A172 (cell line): Measurements from ENCODE around the gene KSR2. TPM values are rescaled to one million over a fixed set of nuclear protein-coding genes. Genes with fewer than 3 reads are reported as not detected.
"Not testable (repeated sequence)": the region's sequence is repeated elsewhere in the genome, so short reads cannot be mapped to it uniquely, and the experiment has no call there.

Experiments
- DNase-seq: peaks from one replicate; pipeline ENCODE4 v3.0.0-alpha.2; 2015; ENCODE audit warnings: low spot score
- total RNA-seq: library from RNA; depleted of rRNA; stranded (reverse); fragments of >200 nt; shearing (Covaris generic); gene quantifications from 2 replicates; pipeline ENCODE4 v1.2.3, GENCODE V29; 2014

KSR2 gene
- total RNA-seq, 1 experiment from 2014 or later: 0.10 TPM

GRCh38 chr12:117821480-117822175 lies 147.2 kb downstream of the KSR2 start:
- no peak for DNase-seq

DNA sequence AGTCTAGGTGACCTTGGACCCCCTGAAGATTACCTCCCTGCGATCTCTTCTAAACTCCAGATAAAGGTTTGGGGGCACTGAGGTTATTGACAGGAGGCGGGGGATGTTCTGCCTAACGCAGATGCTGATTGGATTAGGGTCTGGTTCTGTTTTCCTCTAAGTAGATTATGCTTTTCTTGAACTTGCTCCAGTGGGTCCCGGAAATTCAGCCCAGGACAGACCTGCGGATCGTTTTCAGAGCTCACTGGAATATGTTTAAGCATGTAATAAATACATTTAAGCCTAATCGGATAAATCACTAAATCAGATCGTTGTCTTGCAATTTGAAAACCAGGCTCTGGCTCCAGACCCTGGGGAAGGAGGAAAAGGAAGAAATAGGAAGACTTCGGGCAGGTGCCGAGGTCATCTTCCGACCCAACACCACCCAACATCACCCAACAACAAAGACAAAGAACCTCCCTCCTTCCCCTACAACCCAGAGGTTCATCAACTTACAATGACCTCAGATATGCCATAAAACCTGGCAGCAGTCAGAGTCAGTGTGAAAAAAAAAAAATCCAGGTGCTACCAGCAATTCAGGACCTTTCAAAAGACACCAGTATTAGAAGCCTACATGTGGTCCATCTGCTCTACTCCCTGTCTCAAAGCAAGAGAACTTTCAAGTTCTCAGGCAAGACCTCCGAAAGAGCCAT lies 148.4 kb downstream of the KSR2 start:
- DNase-seq: no peak

- no peak for DNase-seq
Measured at GRCh38 chr12:117819160-117819559, 149.6 kb downstream of the KSR2 start.

GRCh38 chr12:117818400-117818799 lies 150.4 kb downstream of the KSR2 start:
- peak; percentile 16 for DNase-seq

DNA sequence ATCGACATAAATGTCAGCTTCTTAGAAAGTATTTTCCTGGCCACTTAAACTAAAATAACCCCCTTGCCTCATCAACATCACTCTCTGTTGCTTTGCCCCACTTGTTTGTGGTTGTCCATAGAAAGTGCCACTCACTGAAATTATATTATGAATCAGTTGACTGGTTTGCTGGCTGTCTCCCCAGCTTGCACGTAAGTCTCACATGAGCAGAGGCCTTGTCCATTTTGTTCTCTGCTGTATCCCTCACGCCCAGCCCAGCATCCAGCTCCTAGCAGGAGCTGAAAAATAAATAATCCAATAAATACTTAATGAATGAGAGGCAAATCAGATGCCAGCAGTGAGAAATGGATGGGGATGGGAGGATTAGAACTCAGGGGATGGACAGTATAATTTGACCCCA lies 159.3 kb downstream of the KSR2 start:
- DNase-seq: no peak

- no peak for DNase-seq
Measured at GRCh38 chr12:117807946-117808345, 160.8 kb downstream of the KSR2 start.

DNA sequence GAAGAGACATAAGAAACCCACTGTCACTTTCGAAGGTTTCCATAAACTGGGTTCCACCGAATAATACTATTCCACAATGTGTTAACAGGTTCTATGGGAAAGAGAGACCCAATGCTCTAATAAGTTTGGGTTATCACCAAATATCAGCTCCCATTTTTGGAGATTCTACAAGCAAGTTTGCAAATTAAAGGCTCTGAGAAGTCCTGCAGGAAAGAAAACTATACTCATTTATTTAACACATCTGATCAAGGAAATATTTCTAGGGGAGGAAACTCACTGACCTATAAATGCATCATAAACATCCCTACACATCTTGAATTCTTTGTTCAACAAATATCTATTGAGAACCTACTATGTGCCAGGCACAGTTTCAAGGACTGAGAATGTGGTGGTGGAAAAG lies 161.4 kb downstream of the KSR2 start:
- no peak for DNase-seq

DNA sequence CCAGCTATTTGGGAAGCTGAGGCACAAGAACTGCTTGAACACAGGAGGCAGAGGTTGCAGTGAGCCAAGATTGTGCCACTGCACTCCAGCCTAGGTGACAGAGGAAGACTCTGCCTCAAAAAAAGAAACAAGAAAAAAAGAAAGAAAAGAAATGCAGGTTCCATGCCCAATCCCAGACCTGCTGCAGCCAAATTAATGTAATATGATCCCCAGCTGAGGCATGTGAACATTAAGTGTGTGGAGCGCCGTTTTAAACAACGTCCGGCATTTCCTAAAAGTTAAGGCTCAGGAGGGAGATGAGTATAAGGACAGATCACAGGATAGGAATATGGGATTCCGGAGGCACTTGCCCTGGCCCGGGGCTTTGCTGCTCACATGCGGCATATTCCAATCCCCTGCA lies 162.9 kb downstream of the KSR2 start:
- no peak for DNase-seq

DNA sequence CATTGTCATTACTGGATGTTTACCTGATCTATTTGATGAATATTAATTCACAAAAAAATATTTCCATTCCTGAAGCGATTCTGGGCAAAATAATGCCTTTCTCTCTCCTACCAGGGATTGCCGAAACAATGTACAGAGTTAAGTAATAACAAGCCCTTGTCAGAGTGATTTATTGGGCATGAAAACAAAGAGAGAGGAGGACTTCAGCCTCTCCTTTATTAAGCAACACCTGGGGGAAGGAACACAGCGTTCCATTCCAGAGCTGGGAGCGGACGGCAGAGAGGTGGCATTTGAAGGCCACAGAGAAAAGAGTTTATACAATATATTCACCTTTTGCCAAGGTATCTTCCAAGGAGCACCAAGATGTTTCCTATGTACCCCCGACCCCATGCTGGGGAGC lies 165.8 kb downstream of the KSR2 start:
- DNase-seq: no peak

DNA sequence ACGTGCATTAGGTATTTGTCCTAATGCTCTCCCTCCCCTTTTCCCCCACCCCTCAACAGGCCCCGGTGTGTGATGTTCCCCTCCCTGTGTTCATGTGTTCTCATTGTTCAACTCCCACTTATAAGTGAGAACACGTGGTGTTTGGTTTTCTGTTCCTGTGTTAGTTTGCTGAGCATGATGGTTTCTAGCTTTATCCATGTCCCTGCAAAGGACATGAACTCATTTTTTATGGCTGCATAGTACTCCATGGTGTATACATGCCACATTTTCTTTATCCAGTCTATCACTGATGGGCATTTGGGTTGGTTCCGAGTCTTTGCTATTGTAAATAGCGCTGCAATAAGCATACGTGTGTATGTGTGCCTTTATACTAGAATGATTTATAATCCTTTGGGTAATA lies 168.1 kb downstream of the KSR2 start:
- not testable (repeated sequence) for DNase-seq

DNA sequence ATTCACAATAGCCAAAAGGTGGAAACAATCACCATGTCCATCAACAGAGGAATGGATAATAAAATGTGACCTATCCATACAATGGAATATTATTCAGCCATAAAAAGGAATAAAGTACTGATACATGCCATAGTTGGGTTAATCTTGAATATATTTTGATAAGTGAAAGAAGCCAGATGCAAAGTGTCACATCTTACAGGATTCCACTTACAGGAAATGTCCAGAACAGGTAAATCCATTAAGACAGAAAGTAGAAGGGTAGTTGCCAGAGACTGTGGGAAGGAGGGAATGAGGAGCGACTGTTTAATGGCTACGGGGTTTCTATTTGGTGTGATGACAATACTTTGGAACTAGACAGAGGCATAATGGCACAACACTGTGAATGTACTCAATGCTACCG lies 171.6 kb downstream of the KSR2 start:
- no peak for DNase-seq

DNA sequence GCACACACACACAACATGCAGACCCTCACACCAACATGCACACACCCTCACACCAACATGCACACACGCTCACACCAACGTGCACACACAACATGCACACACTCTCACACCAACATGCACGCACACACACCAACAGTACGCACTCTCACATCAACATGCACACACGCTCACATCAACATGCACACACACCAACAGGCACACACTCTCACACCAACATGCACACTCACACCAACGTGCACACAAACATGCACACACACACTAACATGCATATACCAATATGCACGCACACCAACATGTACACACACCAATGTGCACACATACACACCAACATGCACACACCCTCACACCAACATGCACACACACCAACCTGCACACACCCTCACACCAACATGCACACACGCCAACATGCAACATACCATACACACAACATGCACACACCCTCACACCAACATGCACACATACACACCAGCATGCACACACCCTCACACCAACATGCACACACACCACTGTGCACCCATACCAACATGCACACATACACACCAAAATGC lies 175.8 kb downstream of the KSR2 start:
- DNase-seq: no peak

- peak; percentile 57 for DNase-seq
Measured at GRCh38 chr12:117792471-117792870, 176.3 kb downstream of the KSR2 start.

- no peak for DNase-seq
Measured at GRCh38 chr12:117790948-117791347, 177.8 kb downstream of the KSR2 start.

GRCh38 chr12:117790198-117790597 lies 178.6 kb downstream of the KSR2 start:
- no peak for DNase-seq

DNA sequence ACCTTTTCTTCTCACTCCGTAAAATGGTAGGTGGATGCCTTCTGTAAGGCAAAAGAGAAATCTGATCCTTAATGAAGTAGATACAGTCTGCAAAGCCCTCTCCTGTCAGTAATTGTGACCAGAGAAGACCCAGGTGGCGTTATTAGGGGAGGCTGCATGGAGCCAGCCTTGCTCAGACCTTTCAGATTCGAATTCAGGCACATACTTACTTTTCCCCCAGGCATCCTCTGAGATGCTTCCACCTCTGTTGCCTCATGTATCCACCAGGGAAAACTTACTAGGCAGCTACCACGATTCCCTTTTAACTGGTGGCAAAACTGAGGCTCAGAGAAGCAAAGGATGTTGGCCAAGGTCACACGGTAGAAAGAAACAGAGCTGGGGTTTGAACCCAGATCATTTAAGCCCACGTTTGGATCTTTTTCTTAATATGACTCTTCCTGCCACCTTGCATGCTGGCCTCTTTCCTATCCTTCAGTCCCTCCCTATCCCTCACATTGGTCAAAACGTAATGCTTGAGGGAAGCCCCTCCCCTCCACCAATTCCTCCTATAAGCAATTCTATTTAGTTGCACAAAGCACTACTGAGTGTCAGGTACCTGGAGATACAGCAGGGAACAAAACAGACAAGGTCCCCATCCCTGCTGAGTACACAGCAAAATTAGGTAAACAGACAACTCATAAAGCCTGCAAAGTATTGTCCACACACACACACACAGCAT lies 179.4 kb downstream of the KSR2 start:
- no peak for DNase-seq

DNA sequence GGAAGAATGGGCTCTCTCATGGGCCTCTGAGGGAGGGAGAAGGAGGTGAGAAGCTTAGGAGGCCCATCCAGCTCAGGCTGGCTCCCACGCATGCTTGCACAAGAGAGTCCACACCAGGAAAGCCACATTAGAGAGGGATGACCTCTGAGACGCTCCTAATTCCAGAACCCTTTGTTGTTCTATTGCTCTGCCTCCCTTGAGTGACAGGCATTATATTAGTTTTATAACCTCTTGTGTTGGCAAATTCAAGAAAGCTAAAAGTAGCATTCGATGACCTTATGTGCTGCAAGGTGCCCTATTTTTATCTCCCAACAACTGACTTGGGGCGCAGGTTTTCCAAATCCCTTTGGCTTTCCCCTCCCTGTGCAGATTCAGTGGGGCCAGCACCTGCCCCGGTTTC lies 190.1 kb downstream of the KSR2 start:
- no peak for DNase-seq

DNA sequence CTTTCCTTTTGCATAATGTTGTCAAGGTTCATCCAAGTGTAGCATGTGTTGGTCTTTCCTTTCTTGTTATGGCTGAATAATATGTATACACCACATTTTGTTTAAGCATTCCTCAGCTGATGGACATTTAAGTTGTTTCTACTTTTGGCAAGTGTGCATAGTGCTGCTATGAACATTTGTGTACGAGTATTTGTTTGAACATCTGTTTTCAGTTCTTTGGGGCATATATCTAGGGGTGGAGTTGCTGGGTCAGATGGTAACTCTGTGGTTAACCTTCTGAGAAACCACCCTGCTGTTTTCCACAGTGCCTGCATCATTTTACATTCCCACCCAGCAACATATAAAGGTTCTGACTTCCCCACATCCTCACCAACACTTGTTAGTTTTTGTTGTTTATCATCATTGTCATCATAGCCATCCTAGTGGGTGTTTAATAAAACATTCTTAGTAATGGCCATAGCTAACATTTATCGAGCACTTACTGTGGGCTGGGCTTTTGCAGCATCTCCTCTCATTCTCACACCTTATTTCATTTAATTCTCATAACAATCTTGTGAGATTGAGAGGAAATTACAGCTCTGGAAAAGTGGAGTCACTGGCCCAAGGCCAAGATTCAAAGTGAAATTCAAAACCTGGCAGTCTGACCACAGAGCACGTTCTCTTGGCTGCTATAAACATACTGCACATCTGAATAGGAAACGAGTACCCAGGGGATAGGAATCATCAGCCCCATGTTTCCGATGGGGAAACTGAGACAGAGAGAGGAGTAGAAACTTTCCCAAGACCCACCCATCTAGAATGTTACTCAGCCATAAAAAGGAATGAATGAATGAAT lies 193.6 kb downstream of the KSR2 start:
- DNase-seq: no peak

DNA sequence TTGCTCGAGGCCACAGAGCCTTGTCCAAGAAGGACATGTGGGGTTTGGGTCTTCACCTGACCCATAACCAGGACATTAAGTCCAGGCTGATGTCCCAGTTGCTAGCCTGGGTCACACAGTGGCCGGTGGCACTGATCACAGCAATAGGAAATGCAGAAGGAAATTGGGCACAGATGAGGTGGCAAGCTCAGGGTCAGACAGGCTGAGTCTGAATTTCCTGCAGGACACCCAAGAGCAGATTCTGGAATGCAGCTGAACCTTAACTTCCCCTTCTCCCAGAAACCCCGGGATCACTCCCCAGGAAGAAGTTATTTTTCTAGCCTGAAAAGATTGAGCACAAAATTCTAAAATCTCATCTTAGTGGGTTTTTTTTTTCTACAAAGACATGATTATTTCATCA lies 199.9 kb downstream of the KSR2 start:
- no peak for DNase-seq

GRCh38 chr12:117766008-117766407 lies 202.8 kb downstream of the KSR2 start:
- DNase-seq: no peak

- DNase-seq: no peak
Measured at GRCh38 chr12:117762143-117762542, 206.6 kb downstream of the KSR2 start.
